SW 1271 (cell line): ENCODE data around the gene IQCE.
A peak's percentile ranks its signal among the peaks of the same experiment; 100 is the strongest.

Source experiments
- DNase-seq, 2 experiments: peaks; one replicate each; lab custom pipeline; 2025; lab: John Stamatoyannopoulos, UW

The IQCE gene, protein sequence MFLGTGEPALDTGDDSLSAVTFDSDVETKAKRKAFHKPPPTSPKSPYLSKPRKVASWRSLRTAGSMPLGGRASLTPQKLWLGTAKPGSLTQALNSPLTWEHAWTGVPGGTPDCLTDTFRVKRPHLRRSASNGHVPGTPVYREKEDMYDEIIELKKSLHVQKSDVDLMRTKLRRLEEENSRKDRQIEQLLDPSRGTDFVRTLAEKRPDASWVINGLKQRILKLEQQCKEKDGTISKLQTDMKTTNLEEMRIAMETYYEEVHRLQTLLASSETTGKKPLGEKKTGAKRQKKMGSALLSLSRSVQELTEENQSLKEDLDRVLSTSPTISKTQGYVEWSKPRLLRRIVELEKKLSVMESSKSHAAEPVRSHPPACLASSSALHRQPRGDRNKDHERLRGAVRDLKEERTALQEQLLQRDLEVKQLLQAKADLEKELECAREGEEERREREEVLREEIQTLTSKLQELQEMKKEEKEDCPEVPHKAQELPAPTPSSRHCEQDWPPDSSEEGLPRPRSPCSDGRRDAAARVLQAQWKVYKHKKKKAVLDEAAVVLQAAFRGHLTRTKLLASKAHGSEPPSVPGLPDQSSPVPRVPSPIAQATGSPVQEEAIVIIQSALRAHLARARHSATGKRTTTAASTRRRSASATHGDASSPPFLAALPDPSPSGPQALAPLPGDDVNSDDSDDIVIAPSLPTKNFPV

GRCh38 chr7:2558629-2559282 lies at the start of gene IQCE:
IQCE (plus strand) TSS chr7:2558979; CDS start chr7:2559182, 203 bp downstream.
- peak; percentile 70 to 86 for DNase-seq

GRCh38 chr7:2509298-2509906 lies 49.4 kb upstream of the IQCE start:
- DNase-seq, result no peak

DNA sequence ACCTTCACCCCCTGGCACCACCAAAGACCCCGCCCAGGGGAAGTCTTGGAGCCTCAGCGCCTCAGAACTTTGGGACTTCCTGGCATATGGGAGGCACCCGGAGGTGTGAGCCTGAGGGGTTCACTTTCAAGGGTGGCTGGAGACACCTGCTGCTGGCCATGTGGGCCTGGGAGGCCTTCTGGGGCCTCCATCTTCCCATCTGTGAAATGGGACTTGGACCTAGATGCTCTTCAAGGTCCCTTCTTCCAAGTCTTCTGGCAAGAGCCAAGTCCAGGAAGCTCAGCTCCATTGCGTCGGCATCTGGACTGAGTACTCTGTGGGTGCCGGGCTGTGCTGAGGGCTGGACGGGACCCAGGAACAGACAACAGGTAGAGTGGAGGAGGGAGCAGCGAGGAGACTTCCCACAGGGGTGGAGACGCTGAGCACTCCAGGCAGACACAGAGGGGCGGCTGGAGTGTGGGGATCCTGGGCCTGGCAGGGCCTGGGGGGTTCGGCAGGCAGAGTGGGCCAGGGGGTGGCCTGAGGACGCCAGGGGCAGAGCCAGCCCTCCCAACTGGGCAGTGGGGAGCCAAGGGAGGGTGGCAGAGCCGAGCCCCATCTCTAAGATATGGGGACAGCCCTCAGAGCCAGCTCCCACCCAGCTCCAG lies 48.5 kb upstream of the IQCE start:
- DNase-seq, result no peak

GRCh38 chr7:2510909-2511768 lies 47.6 kb upstream of the IQCE start:
- DNase-seq, result no peak

DNA sequence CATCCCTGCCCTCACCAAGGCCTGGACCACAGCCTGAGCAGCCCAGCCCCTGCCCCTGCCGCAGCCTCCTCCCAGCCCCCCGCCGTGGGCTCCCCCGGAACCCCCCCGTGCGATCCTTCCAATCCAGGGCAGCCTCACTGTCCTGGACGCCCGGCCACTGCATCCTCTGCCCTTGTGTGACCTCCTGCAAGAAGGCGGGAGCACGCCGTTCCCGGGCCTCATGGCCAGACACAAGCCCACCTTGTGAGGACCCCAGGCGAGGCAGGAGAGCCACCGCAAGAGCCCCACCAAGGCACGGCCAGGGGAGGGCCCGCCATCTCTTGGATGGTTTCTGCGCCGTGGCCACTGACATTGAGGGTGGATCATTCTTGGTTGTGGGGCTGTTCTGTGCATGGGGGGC lies 47.0 kb upstream of the IQCE start:
- no peak for DNase-seq

DNA sequence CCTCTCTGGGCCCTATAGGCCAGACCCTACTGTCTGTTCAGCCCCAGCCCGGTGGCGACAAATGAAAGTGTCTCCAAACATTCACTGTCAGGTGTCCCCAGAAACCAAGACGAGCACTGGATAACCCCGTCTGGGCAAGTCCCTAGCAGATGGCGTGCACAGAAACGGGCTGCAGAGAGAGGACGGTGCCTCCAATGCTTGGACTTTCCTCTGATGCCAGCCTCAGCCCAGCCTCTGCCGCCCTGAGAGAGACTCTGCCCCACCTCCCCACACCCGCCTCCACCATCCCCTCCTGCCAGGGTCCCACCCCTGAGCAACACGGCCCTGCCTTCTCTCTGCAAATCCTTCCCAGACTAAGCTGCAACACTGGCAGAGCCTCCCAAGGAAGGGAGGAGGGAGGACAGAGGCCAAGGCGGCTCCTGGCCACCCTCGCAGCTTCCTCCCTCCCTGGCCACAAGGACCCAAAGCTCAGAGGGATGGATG lies 46.6 kb upstream of the IQCE start:
- no peak for DNase-seq

GRCh38 chr7:2512713-2513112 lies 46.1 kb upstream of the IQCE start:
- DNase-seq, result no peak

- no peak for DNase-seq
Measured at GRCh38 chr7:2513702-2514101, 45.1 kb upstream of the IQCE start.

- DNase-seq, result no peak
Measured at GRCh38 chr7:2514473-2515423, 44.0 kb upstream of the IQCE start.

GRCh38 chr7:2515424-2516193 lies 43.2 kb upstream of the IQCE start:
- no peak for DNase-seq

DNA sequence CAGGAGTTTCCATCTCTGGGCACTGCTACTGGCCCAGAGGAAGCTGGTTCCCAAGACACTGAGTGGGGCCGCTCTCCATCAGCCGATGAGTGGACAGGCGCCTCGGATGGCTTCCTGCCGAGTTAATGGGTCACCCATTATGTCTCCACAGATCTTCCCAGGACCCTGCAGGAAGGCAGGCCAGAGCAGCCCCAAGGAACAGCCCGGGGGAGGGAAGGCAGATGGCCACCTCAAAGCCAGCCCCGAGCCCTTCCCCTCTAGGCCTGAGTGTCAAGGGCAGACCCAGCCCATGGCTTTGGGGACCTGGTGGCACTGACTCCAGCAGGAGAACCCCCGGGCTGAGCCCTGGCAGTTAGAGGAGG lies 42.6 kb upstream of the IQCE start:
- no peak for DNase-seq

DNA sequence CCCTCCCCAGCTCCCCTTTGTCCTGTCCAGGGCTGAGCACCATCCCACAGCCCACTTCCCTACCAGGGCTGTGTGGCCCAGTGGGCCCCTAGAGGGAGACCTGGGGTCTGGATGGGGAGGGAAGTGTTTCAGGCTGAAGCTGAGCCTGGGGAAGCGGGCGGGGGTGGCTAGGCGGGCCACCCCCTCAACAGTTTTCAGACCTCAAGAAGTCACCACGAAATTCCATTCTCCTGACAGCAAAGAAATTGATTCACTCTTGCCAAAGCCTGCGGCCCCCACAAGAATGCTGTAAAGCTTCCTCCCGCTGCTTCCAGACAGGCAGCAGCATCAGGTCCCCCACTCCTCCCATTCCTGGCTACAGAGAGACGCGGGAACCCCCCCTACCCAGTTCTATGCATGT lies 41.8 kb upstream of the IQCE start:
- DNase-seq, result peak; percentile 49 to 52

DNA sequence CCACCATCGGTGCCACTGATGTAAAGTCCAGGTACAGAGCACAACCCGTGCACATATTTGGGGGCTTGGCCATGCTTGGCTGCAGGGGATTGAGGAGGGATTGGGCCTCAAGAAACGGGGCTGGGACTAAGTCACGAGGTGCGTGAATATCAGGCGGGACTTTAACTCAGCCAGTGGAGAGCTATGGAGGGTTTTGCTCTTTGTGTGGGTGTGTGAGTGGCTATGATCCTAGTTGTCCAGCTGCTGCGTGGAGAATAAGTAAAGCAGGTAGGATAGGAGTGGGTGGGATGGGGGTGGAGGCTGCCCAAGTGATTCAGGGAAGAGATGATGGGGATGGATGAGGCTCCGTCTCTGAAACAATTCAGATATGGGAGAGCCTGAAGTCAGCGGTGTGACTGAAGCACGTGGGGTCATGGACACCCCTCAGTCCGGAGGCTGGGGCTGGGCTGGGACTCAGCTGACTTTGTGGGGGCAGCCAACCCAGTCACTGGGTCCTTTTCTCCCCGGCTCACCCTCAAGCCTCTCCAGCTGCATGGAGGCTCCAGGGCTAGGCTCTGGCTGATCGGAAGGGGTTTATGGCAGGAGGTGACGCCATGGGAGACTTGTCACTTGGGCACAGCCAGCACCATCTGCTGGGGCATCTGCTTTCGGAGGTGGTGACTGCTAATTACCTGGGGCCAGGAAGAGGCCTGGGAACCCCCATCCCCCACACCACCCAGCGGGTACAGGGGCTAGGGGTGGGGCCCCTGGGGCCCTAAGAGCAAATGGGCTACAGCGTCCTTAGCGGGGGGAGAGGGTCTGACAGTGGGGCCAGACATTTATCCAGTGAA lies 40.9 kb upstream of the IQCE start:
- no peak for DNase-seq

DNA sequence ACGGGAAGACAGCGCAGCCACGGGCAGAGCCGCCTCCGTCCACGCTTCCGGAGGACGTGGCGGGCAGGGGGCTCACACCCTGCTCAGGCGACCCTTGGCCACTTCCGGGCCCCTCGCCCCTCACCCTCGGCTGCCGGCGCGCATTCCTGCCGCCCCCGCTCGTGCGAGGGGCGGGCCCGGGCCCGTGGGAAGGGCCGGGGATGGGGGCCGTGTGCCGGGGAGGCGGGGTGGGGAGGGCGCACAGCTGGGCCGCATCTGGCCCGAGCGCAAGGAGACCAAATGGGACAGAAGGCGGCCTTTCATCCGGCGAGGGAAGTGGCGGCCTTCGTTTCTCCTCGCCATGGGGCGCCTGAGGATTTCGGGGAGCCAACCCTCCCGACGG lies 40.1 kb upstream of the IQCE start:
- no peak for DNase-seq

- DNase-seq, result peak; percentile 83 to 90
Measured at GRCh38 chr7:2519119-2519930, 39.5 kb upstream of the IQCE start, which contains the start of gene LFNG. LFNG (plus strand) TSS chr7:2519774; CDS start chr7:2519862, 88 bp downstream.

- peak in 1 of 2 experiments; percentile 62 for DNase-seq
Measured at GRCh38 chr7:2520131-2520760, 38.5 kb upstream of the IQCE start.
